GM12892 (cell line): Measurements from ENCODE around the gene JOSD2.
A peak's percentile ranks its signal among the peaks of the same experiment; 100 is the strongest.

Experiments used
- DNase-seq: peaks from one replicate; pipeline ENCODE4 v3.0.0; 2011; ENCODE audit not compliant: insufficient read length
- FAIRE-seq: peaks from 2 replicates; lab custom pipeline; 2011; peaks lifted over from hg19 to GRCh38; lab: Jason Lieb, UNC
- POLR2A ChIP-seq: IDR thresholded peaks from 2 replicates; pipeline ENCODE4 v1.6.1; 2011; ENCODE audit warnings: low read depth, low read length, control low read depth
- POLR2AphosphoS5 ChIP-seq: IDR thresholded peaks from 2 replicates; pipeline ENCODE4 v1.6.1; 2011; ENCODE audit warnings: low read depth, low read length, control low read depth
- TAF1 ChIP-seq: IDR thresholded peaks from 2 replicates; pipeline ENCODE4 v1.6.1; 2011; ENCODE audit warnings: low read depth, mild to moderate bottlenecking, control low read depth, low read length, borderline replicate concordance

JOSD2 gene

DNA sequence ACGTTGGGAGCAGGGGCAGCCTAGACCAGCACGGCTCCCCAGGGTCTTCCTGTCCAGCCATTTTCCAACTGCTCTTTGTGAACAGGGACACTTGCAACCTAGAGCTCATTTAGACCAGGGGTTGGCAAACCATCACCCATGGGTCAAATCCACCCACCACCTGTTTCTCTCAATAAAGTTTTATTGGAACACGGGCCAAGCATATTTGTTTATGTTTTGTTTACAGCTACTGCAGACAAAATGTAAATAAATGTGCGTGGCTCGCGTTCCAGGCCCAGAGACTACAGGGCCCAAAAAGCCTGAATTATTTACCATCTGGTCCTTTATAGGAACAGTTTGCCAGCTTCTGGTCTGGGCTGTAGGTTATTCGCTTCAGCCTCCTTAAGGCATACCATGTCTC lies 48.0 kb downstream of the JOSD2 start:
- DNase-seq (no peak), FAIRE-seq (no peak)
- no peak for TF ChIP-seq TAF1
- no peak for TF ChIP-seq POLR2AphosphoS5
- TF ChIP-seq POLR2A = no peak

DNA sequence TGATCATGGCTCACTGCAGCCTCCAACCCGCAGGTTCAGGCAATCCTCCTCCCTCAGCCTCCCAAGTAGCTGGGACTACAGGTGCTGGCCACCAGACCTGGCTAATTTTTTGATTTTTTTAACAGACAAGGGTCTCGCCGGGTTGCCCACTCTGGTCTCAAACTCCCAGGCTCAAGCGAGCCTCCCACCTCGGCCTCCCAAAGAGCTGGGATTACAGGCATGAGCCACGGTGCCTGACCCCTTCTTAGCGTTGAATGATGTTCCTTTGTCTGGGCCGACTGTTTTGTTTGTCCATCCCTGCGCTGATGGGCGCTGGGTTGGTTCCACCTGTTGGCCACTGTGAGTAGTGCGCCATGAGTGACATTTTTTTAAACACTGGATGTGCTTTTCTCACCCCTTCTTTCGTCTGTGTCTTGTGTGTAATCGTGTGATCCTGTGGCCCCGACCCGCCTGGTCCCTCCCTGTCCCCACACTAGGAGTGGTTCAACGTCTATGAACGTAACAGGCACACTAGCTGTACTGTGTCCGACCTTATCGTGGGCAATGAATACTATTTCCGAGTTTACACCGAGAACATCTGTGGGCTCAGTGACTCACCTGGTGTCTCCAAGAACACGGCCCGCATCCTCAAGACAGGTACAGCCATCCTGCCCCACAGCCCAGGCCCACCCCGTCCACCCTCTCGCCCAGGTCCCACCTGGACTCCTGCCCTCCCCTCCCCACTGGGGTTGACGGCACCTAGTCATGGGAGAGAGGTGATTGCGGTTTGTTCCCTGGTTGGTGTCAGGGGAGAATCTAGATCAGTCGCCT lies 49.7 kb downstream of the JOSD2 start:
- TF ChIP-seq POLR2A (no peak), TAF1 (no peak), POLR2AphosphoS5 (no peak)
- peak; percentile 87 for DNase-seq
- FAIRE-seq = peak; percentile 90

DNA sequence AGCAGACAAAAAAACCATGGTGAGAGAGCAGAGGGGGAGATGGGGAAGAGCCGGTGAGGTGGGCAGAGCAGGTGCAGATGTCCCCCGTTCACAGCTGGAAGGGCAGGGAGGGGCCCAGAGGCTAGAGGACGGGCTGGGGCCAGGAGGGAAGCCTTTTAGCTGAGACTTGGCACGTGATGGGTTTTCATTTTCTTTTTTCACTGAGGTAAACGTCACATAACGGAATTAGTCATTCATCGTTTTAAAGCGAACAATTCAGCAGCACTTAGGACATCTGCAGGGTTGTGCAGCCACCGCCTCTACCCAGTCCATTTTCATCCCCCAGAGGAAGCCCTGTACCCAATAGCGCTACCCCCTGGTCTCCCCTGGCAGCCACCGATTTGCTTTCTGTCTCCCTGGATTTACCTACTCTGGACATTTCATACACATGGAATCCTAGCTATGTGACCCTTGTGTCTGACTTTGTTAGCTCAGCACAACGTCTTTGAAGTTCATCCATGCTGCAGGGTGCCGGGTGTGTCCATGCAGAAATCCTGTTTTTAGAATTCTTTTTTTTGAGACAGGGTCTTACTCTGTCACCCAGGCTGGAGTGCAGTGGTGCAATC lies 50.7 kb downstream of the JOSD2 start:
- no peak for TF ChIP-seq POLR2AphosphoS5
- TF ChIP-seq POLR2A = no peak
- TF ChIP-seq TAF1 = no peak
- DNase-seq (peak; percentile 83), FAIRE-seq (peak; percentile 88)

DNA sequence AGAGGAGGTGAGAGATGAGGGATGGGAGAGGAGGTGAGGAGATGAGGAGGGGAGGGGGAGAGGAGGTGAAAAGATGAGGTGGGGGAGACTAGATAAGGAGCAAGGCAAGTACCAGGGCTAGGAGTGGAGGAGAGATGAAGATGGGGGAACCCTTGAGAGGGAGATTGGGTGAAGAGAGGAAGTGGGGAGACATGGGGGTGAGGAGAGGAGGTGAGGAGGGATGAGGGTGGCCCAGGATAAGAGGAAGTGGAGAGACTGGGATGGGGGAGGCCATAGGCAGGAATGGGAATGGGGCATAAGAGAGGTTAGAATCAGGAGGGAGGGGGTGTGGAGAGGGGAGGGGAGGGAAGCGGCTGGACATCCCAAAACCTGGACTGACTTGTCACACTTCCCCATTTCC lies 51.4 kb downstream of the JOSD2 start:
- DNase-seq (no peak), FAIRE-seq (no peak)
- TF ChIP-seq POLR2A = no peak
- TF ChIP-seq POLR2AphosphoS5 = no peak
- no peak for TF ChIP-seq TAF1

DNA sequence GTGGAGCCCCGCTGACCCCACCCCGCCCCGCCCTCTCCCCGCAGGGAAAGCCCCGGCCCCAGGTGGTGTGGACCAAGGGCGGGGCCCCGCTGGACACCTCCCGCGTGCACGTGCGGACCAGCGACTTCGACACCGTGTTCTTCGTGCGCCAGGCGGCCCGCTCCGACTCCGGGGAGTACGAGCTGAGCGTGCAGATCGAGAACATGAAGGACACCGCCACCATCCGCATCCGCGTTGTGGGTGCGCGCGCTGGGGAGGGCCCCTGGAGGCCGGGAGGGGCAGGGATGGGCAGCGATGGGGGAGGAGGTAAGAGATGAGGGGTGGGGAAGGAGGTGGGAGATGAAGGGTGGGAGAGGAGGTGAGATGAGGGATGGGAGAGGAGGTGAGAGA lies 51.9 kb downstream of the JOSD2 start:
- FAIRE-seq = no peak

DNA sequence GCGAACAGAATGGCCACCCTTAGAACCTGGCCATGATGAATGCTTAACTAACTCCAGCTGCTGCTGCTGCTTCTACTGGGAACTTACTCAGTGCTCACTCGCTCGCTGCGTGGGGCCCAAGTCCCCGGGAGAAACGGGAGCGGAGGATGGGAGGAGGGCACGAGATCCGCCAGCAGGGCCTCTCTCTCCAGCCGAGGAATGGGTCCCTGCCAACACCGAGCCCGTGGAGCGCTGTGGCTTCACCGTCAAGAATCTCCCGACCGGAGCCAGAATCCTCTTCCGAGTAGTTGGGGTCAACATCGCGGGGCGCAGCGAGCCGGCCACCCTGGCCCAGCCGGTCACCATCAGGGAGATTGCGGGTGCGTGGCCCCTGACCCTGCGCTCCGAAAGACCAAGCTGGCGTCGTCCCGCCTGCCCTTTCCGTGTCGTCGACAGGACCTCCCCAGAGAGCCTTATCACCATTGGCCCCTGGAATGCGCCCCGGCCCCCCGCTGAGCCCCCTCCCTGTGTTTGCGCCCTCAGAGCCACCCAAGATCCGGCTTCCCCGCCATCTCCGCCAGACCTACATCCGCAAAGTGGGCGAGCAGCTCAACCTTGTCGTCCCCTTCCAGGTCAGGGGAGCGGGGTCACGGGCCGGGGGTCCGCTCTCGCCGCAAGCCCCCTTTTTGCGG lies 52.5 kb downstream of the JOSD2 start:
- no peak for FAIRE-seq
- TF ChIP-seq POLR2A (no peak), POLR2AphosphoS5 (no peak), TAF1 (no peak)
- DNase-seq = no peak

More for the DNA sequence above, 51.9 kb downstream of the JOSD2 start:
- no peak for TF ChIP-seq POLR2AphosphoS5
- no peak for TF ChIP-seq TAF1
- TF ChIP-seq POLR2A = no peak
- no peak for DNase-seq

DNA sequence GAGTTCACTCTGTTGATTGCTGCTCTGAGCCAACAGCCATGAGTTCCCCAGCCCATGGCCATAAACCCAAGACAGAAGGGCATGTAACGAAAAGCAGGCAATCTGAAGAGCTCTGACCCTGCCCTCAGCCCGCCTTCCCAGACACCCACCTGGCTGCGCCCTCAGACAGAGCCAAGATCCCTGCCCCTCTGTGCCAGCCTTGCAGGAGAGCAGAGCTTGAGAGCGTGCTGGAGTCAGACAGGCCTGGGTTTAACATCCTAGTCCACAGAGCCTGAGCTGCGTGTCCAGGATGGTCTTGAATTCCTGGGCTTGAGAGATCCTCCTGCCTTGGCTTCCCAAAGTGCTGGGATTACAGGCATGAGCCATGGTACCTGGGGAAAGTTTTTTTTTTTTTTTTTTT lies 53.7 kb downstream of the JOSD2 start:
- no peak for FAIRE-seq
- TF ChIP-seq TAF1 = no peak
- TF ChIP-seq POLR2A = no peak
- no peak for TF ChIP-seq POLR2AphosphoS5
- DNase-seq = no peak
